ENCODE results near the gene ARID5A. TPM values are rescaled to one million over a fixed set of nuclear protein-coding genes. Genes with fewer than 3 reads are reported as not detected.

Gene ARID5A, protein sequence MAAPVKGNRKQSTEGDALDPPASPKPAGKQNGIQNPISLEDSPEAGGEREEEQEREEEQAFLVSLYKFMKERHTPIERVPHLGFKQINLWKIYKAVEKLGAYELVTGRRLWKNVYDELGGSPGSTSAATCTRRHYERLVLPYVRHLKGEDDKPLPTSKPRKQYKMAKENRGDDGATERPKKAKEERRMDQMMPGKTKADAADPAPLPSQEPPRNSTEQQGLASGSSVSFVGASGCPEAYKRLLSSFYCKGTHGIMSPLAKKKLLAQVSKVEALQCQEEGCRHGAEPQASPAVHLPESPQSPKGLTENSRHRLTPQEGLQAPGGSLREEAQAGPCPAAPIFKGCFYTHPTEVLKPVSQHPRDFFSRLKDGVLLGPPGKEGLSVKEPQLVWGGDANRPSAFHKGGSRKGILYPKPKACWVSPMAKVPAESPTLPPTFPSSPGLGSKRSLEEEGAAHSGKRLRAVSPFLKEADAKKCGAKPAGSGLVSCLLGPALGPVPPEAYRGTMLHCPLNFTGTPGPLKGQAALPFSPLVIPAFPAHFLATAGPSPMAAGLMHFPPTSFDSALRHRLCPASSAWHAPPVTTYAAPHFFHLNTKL
- polyA plus RNA-seq (2013, experiment 1 of 2) = 5.5 TPM
- polyA plus RNA-seq (2013, experiment 2 of 2) = 5.2 TPM

DNA sequence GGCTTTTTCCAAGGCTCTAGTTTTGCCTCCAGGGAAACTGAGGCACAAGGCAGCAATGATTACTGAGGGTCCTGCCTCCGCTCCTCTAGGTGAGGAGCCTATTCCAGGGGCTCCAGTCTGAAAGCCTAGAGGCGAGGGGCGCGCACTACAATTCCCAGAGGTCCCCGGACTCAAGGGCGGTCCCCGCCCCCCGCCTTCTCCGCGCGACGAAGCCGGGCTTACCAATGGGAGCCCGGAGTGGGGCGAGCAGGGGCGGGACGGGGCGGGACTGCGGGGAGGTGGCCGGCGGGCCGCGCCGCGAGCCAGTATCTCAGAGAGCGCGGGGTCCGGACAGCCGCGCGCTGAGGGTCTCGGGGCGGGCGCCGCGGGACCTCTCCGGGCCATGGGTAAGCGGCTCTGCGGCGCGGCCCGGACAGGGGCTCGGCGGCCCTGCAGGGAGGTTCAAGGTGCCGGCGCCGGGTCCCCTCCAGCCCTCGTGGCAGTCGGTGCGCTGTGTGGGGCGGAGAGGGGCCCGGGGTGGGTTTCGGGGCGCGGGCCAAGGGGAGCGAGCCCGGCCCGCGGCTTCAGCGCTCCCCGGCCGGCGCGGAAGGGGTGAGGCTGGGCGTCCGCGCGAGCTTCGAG lies at the start of gene ARID5A:
Gene ARID5A (plus strand): TSS at position 308 of the 621 bp plus-strand sequence. CDS start 75 bp downstream, at position 383.
- Histone ChIP-seq H2BK5ac (ENCODE audit: low read length) (no peak within 1 kb of the TSS), H3K27me3 (ENCODE audit: insufficient read depth, low read length, poor library complexity) (peaks cover 3% of the 10 kb centered on the region), H2BK15ac (replicated peaks; ENCODE audit: low read depth) (no peak within 1 kb of the TSS), H4K5ac (ENCODE audit: low read length) (no peak within 1 kb of the TSS), H3K4ac (ENCODE audit: low read depth, low read length) (no peak within 1 kb of the TSS), H3K79me2 (ENCODE audit: control insufficient read depth, insufficient read depth, low read length) (no peaks in the 10 kb centered on the region), H3K4me3 (ENCODE audit: low read length) (peak within 1 kb of the TSS; percentile 40), H2AK5ac (ENCODE audit: low read length) (no peak within 1 kb of the TSS), H3K27ac (ENCODE audit: low read depth, low read length) (no peak within 1 kb of the TSS), H4K8ac (ENCODE audit: low read depth, low read length) (no peak within 1 kb of the TSS), H3K4me2 (ENCODE audit: low read length) (peak within 1 kb of the TSS; percentile 69), H3K9ac (ENCODE audit: low read length) (peak within 1 kb of the TSS; percentile 68), H3K79me1 (ENCODE audit: low read length) (no peaks in the 10 kb centered on the region), H3K4me1 (ENCODE audit: control insufficient read depth, low read depth, low read length) (peaks cover 13% of the 10 kb centered on the region), H3K36me3 (ENCODE audit: control insufficient read depth, insufficient read depth, low read length) (no peaks in the 10 kb centered on the region), H2BK120ac (ENCODE audit: low read depth, low read length) (no peak within 1 kb of the TSS), H3K23ac (ENCODE audit: low read length) (no peak within 1 kb of the TSS), H3K56ac (ENCODE audit: low read length) (peak within 1 kb of the TSS; percentile 82), H3K18ac (ENCODE audit: low read length) (no peak within 1 kb of the TSS)
- no CpG with 5 or more reads among the region's 69 CpGs for WGBS (ENCODE audit: extremely low coverage, insufficient coverage, low lambda C conversion rate)
- peak; percentile 95 for DNase-seq

DNA sequence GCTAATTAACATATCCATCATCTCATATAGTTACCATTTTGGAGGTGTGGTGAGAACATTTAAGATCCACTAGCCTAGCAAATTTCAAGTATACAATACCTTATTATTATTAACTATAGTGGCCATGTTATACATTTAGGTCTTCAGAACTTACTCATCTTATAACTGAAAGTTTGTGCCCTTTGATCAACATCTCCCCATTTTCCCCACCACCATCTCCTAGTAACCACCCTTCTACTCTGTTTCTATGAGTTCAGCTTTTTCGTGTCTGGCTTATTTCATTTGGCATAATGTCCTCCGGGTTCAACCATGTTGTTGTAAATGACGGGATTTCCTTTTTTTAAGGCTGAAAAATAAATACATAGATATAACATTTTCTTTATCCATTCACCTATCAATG lies 47.3 kb upstream of the ARID5A start:
- H3K9ac ChIP-seq (ENCODE audit: low read length) = no peak overlapping the region
- H3K79me1 ChIP-seq (ENCODE audit: low read length) = no peaks in the 10 kb centered on the region
- no peaks in the 10 kb centered on the region for H3K27me3 ChIP-seq (ENCODE audit: insufficient read depth, low read length, poor library complexity)
- no peak overlapping the region for H4K5ac ChIP-seq (ENCODE audit: low read length)
- H3K4me3 ChIP-seq (ENCODE audit: low read length) = no peak overlapping the region
- H3K4me2 ChIP-seq (ENCODE audit: low read length) = no peak overlapping the region
- H3K18ac ChIP-seq (ENCODE audit: low read length) = no peak overlapping the region
- H4K8ac ChIP-seq (ENCODE audit: low read depth, low read length) = no peak overlapping the region
- no peak overlapping the region for H3K4ac ChIP-seq (ENCODE audit: low read depth, low read length)
- H2BK15ac ChIP-seq (replicated peaks; ENCODE audit: low read depth) = no peak overlapping the region
- no peak overlapping the region for H2BK120ac ChIP-seq (ENCODE audit: low read depth, low read length)
- no peak overlapping the region for H2BK5ac ChIP-seq (ENCODE audit: low read length)
- no peak overlapping the region for H2AK5ac ChIP-seq (ENCODE audit: low read length)
- no peaks in the 10 kb centered on the region for H3K79me2 ChIP-seq (ENCODE audit: control insufficient read depth, insufficient read depth, low read length)
- H3K23ac ChIP-seq (ENCODE audit: low read length) = no peak overlapping the region
- no peak overlapping the region for H3K56ac ChIP-seq (ENCODE audit: low read length)
- H3K4me1 ChIP-seq (ENCODE audit: control insufficient read depth, low read depth, low read length) = peaks cover 2% of the 10 kb centered on the region
- no CpG with 5 or more reads among the region's 3 CpGs for WGBS (ENCODE audit: extremely low coverage, insufficient coverage, low lambda C conversion rate)
- DNase-seq = no peak
- no peaks in the 10 kb centered on the region for H3K36me3 ChIP-seq (ENCODE audit: control insufficient read depth, insufficient read depth, low read length)
- H3K27ac ChIP-seq (ENCODE audit: low read depth, low read length) = no peak overlapping the region

DNA sequence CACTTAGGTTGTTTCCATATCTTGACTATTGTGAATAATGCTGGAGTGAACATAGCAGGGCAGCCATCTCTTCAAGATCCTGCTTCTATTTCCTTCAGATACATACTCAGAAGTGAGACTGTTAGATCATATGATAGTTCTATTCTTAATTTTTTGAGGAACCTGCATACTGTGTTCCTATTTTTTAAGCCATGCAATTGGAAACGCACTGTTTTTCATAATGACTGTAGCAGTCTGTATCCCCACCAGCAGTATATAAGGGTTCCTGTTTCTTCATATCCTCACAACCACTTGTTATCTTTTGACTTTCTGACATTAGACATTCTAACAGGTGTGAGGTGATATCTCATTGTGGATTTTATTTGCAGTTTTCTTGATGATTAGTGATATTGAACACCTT lies 46.9 kb upstream of the ARID5A start:
- Histone ChIP-seq H4K5ac (ENCODE audit: low read length) (no peak overlapping the region), H3K79me2 (ENCODE audit: control insufficient read depth, insufficient read depth, low read length) (no peaks in the 10 kb centered on the region), H2BK120ac (ENCODE audit: low read depth, low read length) (no peak overlapping the region), H3K4ac (ENCODE audit: low read depth, low read length) (no peak overlapping the region), H3K27me3 (ENCODE audit: insufficient read depth, low read length, poor library complexity) (no peaks in the 10 kb centered on the region), H3K4me3 (ENCODE audit: low read length) (no peak overlapping the region), H3K27ac (ENCODE audit: low read depth, low read length) (no peak overlapping the region), H2BK15ac (replicated peaks; ENCODE audit: low read depth) (no peak overlapping the region), H3K18ac (ENCODE audit: low read length) (no peak overlapping the region), H2BK5ac (ENCODE audit: low read length) (no peak overlapping the region), H3K36me3 (ENCODE audit: control insufficient read depth, insufficient read depth, low read length) (no peaks in the 10 kb centered on the region), H3K56ac (ENCODE audit: low read length) (no peak overlapping the region), H4K8ac (ENCODE audit: low read depth, low read length) (no peak overlapping the region), H3K4me2 (ENCODE audit: low read length) (no peak overlapping the region), H3K9ac (ENCODE audit: low read length) (no peak overlapping the region), H3K4me1 (ENCODE audit: control insufficient read depth, low read depth, low read length) (peaks cover 2% of the 10 kb centered on the region), H3K23ac (ENCODE audit: low read length) (no peak overlapping the region), H3K79me1 (ENCODE audit: low read length) (no peaks in the 10 kb centered on the region), H2AK5ac (ENCODE audit: low read length) (no peak overlapping the region)
- no CpG with 5 or more reads among the region's 1 CpG for WGBS (ENCODE audit: extremely low coverage, insufficient coverage, low lambda C conversion rate)
- no peak for DNase-seq

DNA sequence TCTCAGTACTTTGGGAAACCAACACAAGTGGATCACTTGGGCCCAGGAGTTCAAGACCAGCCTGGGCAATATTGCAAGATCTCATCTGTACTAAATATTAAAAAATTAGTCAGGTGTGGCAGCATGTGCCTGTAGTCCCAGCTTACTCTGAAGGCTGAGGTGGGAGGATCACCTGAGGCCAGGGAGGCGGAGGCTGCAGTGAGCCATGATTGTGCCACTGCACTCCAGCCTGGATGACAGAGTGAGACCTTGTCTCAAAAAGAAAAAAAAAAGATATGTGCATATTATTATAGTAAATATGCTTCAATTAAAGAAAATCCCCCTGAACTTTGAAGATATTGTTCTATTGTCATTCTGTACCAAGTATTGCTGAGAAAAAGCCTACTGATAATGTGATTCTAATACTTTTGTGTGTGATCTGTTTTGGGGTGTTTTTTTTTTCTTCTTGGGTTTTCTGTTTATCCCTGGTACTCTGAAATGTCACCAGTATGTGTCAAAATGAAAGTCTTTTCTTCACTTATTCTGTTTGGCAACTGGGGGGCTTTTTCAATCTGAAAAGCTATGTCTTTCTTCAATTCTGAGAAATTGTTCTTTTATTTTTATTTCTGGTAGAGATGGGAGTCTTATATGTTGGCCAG lies 44.6 kb upstream of the ARID5A start:
- Histone ChIP-seq H4K8ac (ENCODE audit: low read depth, low read length) (no peak overlapping the region), H3K27me3 (ENCODE audit: insufficient read depth, low read length, poor library complexity) (no peaks in the 10 kb centered on the region), H3K4me2 (ENCODE audit: low read length) (no peak overlapping the region), H2BK120ac (ENCODE audit: low read depth, low read length) (no peak overlapping the region), H3K4me1 (ENCODE audit: control insufficient read depth, low read depth, low read length) (peaks cover 2% of the 10 kb centered on the region), H3K56ac (ENCODE audit: low read length) (no peak overlapping the region), H3K23ac (ENCODE audit: low read length) (no peak overlapping the region), H3K27ac (ENCODE audit: low read depth, low read length) (no peak overlapping the region), H3K79me2 (ENCODE audit: control insufficient read depth, insufficient read depth, low read length) (no peaks in the 10 kb centered on the region), H3K79me1 (ENCODE audit: low read length) (no peaks in the 10 kb centered on the region), H2AK5ac (ENCODE audit: low read length) (no peak overlapping the region), H3K18ac (ENCODE audit: low read length) (no peak overlapping the region), H3K9ac (ENCODE audit: low read length) (no peak overlapping the region), H3K4ac (ENCODE audit: low read depth, low read length) (no peak overlapping the region), H2BK15ac (replicated peaks; ENCODE audit: low read depth) (no peak overlapping the region), H2BK5ac (ENCODE audit: low read length) (no peak overlapping the region), H3K4me3 (ENCODE audit: low read length) (no peak overlapping the region), H3K36me3 (ENCODE audit: control insufficient read depth, insufficient read depth, low read length) (no peaks in the 10 kb centered on the region), H4K5ac (ENCODE audit: low read length) (no peak overlapping the region)
- DNase-seq = no peak
- no CpG with 5 or more reads among the region's 1 CpG for WGBS (ENCODE audit: extremely low coverage, insufficient coverage, low lambda C conversion rate)

DNA sequence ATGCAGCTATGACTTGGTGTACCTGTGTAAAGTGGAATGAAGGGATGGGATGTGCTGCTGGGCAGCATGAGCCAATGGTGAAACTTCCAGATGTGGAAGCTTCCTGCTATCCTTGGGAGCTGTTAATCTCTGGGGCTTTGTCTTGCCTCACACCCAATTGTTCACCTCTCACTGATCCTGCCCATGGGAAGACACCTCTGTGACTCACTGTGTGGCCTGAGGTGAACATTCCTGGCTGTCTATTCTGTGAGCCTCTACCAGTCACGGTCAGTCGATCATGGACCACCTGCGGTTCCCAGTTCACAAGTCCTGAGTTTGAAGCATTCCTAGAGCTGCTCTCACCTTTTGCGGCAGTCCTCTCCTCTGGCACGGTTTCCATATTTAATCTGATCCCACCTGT lies 43.5 kb upstream of the ARID5A start:
- Histone ChIP-seq H3K4me3 (ENCODE audit: low read length) (no peak overlapping the region), H4K5ac (ENCODE audit: low read length) (no peak overlapping the region), H3K18ac (ENCODE audit: low read length) (no peak overlapping the region), H3K79me1 (ENCODE audit: low read length) (no peaks in the 10 kb centered on the region), H3K56ac (ENCODE audit: low read length) (no peak overlapping the region), H2BK120ac (ENCODE audit: low read depth, low read length) (no peak overlapping the region), H2BK5ac (ENCODE audit: low read length) (no peak overlapping the region), H3K36me3 (ENCODE audit: control insufficient read depth, insufficient read depth, low read length) (no peaks in the 10 kb centered on the region), H3K79me2 (ENCODE audit: control insufficient read depth, insufficient read depth, low read length) (no peaks in the 10 kb centered on the region), H3K4me1 (ENCODE audit: control insufficient read depth, low read depth, low read length) (peaks cover 2% of the 10 kb centered on the region), H2AK5ac (ENCODE audit: low read length) (no peak overlapping the region), H3K23ac (ENCODE audit: low read length) (no peak overlapping the region), H2BK15ac (replicated peaks; ENCODE audit: low read depth) (no peak overlapping the region), H4K8ac (ENCODE audit: low read depth, low read length) (no peak overlapping the region), H3K4me2 (ENCODE audit: low read length) (no peak overlapping the region), H3K27ac (ENCODE audit: low read depth, low read length) (no peak overlapping the region), H3K27me3 (ENCODE audit: insufficient read depth, low read length, poor library complexity) (no peaks in the 10 kb centered on the region), H3K9ac (ENCODE audit: low read length) (no peak overlapping the region), H3K4ac (ENCODE audit: low read depth, low read length) (no peak overlapping the region)
- DNase-seq = peak; percentile 99
- WGBS (ENCODE audit: extremely low coverage, insufficient coverage, low lambda C conversion rate) = no CpG with 5 or more reads among the region's 5 CpGs
